Measurements from ENCODE around the gene RPUSD2.
A peak's percentile ranks its signal among the peaks of the same experiment; 100 is the strongest.
"Not testable (repeated sequence)": the region's sequence is repeated elsewhere in the genome, so short reads cannot be mapped to it uniquely, and the experiment has no call there.

The RPUSD2 gene

DNA sequence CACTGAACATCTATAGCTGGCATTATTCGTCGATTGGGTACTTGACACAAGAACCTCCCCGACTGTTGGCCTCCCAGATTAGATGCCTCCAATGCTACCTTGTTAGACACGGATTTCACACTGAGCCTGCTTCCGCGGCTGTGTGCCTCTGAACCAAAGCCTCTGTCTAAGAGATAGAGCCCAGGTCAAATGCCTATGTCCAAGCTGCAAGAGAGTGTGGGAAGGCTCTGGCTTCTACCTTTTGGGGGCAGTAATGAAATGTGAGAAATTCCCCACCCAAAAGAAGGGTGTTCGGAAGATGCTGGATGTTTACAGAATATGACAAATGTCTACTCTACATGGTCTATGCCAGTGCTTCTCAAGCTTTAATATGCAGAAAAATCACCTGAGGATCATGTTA lies 2.0 kb upstream of the RPUSD2 start:
- H3K4me3 ChIP-seq (ENCODE audit: low read depth, low read length): no peak overlapping the region
- DNase-seq (ENCODE audit: low read depth): peak; percentile 65
- TF ChIP-seq, protein P1, sequence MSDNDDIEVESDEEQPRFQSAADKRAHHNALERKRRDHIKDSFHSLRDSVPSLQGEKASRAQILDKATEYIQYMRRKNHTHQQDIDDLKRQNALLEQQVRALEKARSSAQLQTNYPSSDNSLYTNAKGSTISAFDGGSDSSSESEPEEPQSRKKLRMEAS (IDR thresholded peaks at IDR 0.05; ENCODE audit: low read depth, low read length): no peak
- TF ChIP-seq POLR2A (IDR thresholded peaks at IDR 0.05; ENCODE audit: extremely low read depth, insufficient read length) (no peak), MYC (IDR thresholded peaks at IDR 0.05; ENCODE audit: low read depth, low read length) (0 out of 2 replicates have a peak, but pooled peaks have one; percentile 20)
- TF ChIP-seq, protein P2, sequence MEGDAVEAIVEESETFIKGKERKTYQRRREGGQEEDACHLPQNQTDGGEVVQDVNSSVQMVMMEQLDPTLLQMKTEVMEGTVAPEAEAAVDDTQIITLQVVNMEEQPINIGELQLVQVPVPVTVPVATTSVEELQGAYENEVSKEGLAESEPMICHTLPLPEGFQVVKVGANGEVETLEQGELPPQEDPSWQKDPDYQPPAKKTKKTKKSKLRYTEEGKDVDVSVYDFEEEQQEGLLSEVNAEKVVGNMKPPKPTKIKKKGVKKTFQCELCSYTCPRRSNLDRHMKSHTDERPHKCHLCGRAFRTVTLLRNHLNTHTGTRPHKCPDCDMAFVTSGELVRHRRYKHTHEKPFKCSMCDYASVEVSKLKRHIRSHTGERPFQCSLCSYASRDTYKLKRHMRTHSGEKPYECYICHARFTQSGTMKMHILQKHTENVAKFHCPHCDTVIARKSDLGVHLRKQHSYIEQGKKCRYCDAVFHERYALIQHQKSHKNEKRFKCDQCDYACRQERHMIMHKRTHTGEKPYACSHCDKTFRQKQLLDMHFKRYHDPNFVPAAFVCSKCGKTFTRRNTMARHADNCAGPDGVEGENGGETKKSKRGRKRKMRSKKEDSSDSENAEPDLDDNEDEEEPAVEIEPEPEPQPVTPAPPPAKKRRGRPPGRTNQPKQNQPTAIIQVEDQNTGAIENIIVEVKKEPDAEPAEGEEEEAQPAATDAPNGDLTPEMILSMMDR (IDR thresholded peaks at IDR 0.05; ENCODE audit: low read depth, low read length): peak; percentile 52

DNA sequence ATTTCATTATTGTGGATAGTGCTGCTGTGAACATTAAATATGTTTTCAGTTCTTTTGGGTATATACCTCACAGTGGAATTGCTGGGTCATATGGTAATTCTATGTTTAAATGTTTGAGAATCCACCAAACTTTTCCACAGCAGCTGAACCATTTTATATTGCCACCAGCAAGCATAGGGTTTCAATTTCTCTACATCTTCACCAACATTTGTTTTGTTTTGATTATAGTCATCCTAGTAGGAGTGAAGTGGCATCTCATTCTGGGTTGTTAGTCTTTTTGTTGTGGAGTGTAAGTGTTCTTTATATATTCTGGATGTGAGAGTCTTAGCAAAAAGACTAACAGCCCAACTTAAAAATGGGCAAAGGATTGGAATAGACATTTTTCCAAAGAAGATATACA lies 6.0 kb downstream of the RPUSD2 start:
- DNase-seq (ENCODE audit: low read depth): no peak
- no peak overlapping the region for H3K4me3 ChIP-seq (ENCODE audit: low read depth, low read length)
- no peak for TF ChIP-seq POLR2A (IDR thresholded peaks at IDR 0.05; ENCODE audit: extremely low read depth, insufficient read length)
- TF ChIP-seq, protein P1 (IDR thresholded peaks at IDR 0.05; ENCODE audit: low read depth, low read length): no peak
- no peak for TF ChIP-seq MYC (IDR thresholded peaks at IDR 0.05; ENCODE audit: low read depth, low read length)
- TF ChIP-seq, protein P2 (IDR thresholded peaks at IDR 0.05; ENCODE audit: low read depth, low read length): no peak

DNA sequence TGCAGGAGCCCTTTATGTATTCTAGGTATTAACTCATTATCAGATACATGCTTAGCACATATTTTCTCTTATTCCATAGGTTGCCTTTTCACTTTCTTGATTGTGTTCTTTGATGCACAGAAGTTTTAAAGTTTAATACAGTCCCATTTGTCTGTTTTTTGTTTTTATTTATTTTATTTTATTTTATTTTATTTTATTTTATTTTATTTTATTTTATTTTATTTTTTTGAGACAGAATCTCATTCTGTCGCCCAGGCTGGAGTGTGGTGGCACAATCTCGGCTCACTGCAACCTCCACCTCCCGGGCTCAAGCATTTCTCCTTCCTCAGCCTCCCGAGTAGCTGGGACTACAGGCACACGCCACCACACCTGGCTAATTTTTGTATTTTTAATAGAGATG lies 7.8 kb downstream of the RPUSD2 start:
- not testable (repeated sequence) for H3K4me3 ChIP-seq (ENCODE audit: low read depth, low read length); DNase-seq (ENCODE audit: low read depth)

DNA sequence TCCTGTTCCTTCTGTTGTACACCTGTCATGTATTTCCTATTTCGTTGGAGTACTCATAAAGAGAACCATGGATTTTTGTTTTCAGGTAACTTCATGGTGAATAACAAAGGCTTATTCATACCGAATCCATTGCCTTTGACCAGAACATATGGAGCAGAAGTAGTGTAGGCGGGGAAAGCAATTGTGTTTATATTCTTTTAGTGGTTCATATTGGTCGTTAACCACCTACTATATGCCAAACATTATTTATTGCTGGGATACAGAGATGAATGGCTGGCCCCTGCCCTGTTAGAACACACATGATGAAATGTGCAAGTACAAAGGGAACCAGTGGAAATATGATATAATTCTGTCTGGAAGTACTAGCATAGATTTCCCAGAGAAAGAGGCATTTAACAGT lies 9.8 kb downstream of the RPUSD2 start:
- DNase-seq (ENCODE audit: low read depth): no peak
- TF ChIP-seq, protein P2 (IDR thresholded peaks at IDR 0.05; ENCODE audit: low read depth, low read length): no peak
- H3K4me3 ChIP-seq (ENCODE audit: low read depth, low read length): no peak overlapping the region

DNA sequence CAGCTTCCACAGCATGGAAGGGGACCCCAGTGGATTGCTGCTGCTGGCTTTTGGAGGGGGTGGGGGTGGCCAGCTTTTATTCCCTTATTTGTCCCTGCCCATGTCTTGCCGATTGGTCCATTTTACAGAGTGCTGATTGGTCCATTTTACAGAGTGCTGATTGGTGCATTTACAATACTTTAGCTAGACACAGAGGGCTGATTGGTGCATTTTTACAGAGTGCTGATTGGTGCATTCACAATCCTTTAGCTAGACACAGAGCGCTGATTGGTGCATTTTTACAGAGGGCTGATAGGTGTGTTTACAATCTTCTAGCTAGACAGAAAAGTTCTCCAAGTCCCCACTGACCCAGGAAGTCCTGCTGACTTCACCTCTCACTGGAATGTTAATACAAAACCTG lies 12.7 kb downstream of the RPUSD2 start:
- not testable (repeated sequence) for DNase-seq (ENCODE audit: low read depth); H3K4me3 ChIP-seq (ENCODE audit: low read depth, low read length)

DNA sequence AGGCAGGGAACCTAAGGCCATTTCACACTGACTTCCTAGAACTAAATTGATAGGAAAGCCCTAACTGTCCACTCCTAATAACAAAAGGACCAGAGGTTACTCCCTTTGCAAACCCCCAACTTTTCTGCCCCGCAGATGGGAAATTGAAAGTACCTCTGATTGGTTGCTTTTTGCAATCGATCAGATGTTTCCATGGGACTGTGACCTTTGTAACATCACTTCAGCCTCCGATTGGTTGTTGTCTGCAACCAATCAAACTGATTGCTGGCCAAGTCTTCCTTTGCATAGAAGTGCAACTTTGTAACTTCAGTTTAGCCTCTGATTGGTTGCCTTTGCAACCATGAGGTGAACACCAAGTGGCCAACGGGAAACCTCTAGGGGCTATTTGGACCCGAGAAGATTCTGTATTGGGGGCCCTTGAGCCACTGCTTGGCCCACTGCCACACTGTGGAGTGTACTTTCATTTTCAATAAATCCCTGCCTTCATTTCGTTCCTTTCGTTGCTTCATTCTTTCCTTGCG lies 13.7 kb downstream of the RPUSD2 start:
- TF ChIP-seq POLR2A (IDR thresholded peaks at IDR 0.05; ENCODE audit: extremely low read depth, insufficient read length) (peak; percentile 38), MYC (IDR thresholded peaks at IDR 0.05; ENCODE audit: low read depth, low read length) (peak; percentile 40; the same call in 1 of the 2 replicates)
- TF ChIP-seq, protein P1 (IDR thresholded peaks at IDR 0.05; ENCODE audit: low read depth, low read length): no peak; the same call in 1 of the 2 replicates
- TF ChIP-seq, protein P2 (IDR thresholded peaks at IDR 0.05; ENCODE audit: low read depth, low read length): no peak
- peak; percentile 88 for DNase-seq (ENCODE audit: low read depth)
- peak overlapping the region; percentile 51 for H3K4me3 ChIP-seq (ENCODE audit: low read depth, low read length)

DNA sequence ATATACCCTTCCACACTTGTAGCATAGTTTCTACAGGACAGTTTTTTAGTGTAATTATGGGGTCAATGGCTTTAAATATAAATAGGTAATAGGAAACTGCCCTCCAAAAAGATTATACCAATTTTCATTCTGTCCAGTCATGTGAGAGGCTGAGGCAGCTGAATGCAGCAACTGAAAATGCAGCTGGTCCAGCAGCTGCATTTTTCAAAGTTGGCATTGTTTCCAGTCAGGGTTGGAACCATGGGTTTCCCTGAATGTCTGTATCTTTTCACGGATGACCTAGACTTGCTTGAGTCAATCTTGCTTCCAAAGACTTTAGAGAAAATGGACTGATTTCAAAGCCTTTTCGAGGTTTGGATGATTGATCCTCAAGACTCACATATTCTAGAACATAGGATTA lies 15.1 kb downstream of the RPUSD2 start:
- no peak for DNase-seq (ENCODE audit: low read depth)
- TF ChIP-seq, protein P1 (IDR thresholded peaks at IDR 0.05; ENCODE audit: low read depth, low read length): no peak
- TF ChIP-seq, protein P2 (IDR thresholded peaks at IDR 0.05; ENCODE audit: low read depth, low read length): no peak
- TF ChIP-seq POLR2A (IDR thresholded peaks at IDR 0.05; ENCODE audit: extremely low read depth, insufficient read length): no peak
- TF ChIP-seq MYC (IDR thresholded peaks at IDR 0.05; ENCODE audit: low read depth, low read length): no peak
- H3K4me3 ChIP-seq (ENCODE audit: low read depth, low read length): peak overlapping the region; percentile 61

All from NB4 (cell line).